IPS DF 4.7 (cell line): Measurements from ENCODE around the gene OR2V1.
"Not testable (repeated sequence)": the region's sequence is repeated elsewhere in the genome, so short reads cannot be mapped to it uniquely, and the experiment has no call there.

ENCODE experiments used
- DNase-seq: peaks from one replicate; pipeline ENCODE4 v3.0.0-alpha.2; 2013; ENCODE audit warnings: low spot score; ENCODE audit errors: extremely low read depth

The OR2V1 gene

GRCh38 chr5:181160152-181160754 is 29.3 kb upstream of the OR2V1 start:
- no peak for DNase-seq

- no peak for DNase-seq
Observed at GRCh38 chr5:181159286-181160151, 28.6 kb upstream of the OR2V1 start.

GRCh38 chr5:181158869-181159268 is 27.9 kb upstream of the OR2V1 start:
- DNase-seq: no peak

- DNase-seq: no peak
Observed at GRCh38 chr5:181156758-181157157, 25.8 kb upstream of the OR2V1 start.

GRCh38 chr5:181153814-181154213 is 22.8 kb upstream of the OR2V1 start:
- DNase-seq: no peak

- no peak for DNase-seq
Observed at GRCh38 chr5:181152406-181152805, 21.4 kb upstream of the OR2V1 start.

GRCh38 chr5:181151146-181151545 is 20.2 kb upstream of the OR2V1 start:
- DNase-seq: no peak

- no peak for DNase-seq
Observed at GRCh38 chr5:181149806-181150733, 19.1 kb upstream of the OR2V1 start.

- no peak for DNase-seq
Observed at GRCh38 chr5:181149355-181149754, 18.4 kb upstream of the OR2V1 start.

GRCh38 chr5:181146927-181147636 is 16.1 kb upstream of the OR2V1 start, which contains the start of gene OR2V2:
OR2V2 (plus strand) TSS chr5:181147586; CDS start chr5:181154943, 7,357 bp downstream.
- not testable (repeated sequence) for DNase-seq

GRCh38 chr5:181145133-181145532 is 14.2 kb upstream of the OR2V1 start:
- DNase-seq: no peak

GRCh38 chr5:181142054-181142453 is 11.1 kb upstream of the OR2V1 start:
- no peak for DNase-seq

- no peak for DNase-seq
Observed at GRCh38 chr5:181140766-181141165, 9.8 kb upstream of the OR2V1 start.

GRCh38 chr5:181138258-181138657 is 7.3 kb upstream of the OR2V1 start:
- no peak for DNase-seq

- no peak for DNase-seq
Observed at GRCh38 chr5:181136361-181136955, 5.5 kb upstream of the OR2V1 start.

- DNase-seq: no peak
Observed at GRCh38 chr5:181134259-181134658, 3.3 kb upstream of the OR2V1 start.

GRCh38 chr5:181133610-181134231 is 2.8 kb upstream of the OR2V1 start:
- DNase-seq: no peak

- DNase-seq: no peak
Observed at GRCh38 chr5:181133083-181133482, 2.1 kb upstream of the OR2V1 start.

GRCh38 chr5:181131514-181131913 is 545 bp upstream of the OR2V1 start:
- no peak for DNase-seq

GRCh38 chr5:181130081-181130480 is 888 bp downstream of the OR2V1 start:
- DNase-seq: not testable (repeated sequence)
